ENCODE measurements around the gene LAMC2.
A peak's percentile ranks its signal among the peaks of the same experiment; 100 is the strongest.

Gene LAMC2

GRCh38 chr1:183287191-183287675 lies 101.2 kb downstream of the LAMC2 start:
- DNase-seq (ENCODE audit: low spot score), result peak; percentile 94

GRCh38 chr1:183288583-183288982 lies 102.5 kb downstream of the LAMC2 start:
- no peak for DNase-seq (ENCODE audit: low spot score)

DNA sequence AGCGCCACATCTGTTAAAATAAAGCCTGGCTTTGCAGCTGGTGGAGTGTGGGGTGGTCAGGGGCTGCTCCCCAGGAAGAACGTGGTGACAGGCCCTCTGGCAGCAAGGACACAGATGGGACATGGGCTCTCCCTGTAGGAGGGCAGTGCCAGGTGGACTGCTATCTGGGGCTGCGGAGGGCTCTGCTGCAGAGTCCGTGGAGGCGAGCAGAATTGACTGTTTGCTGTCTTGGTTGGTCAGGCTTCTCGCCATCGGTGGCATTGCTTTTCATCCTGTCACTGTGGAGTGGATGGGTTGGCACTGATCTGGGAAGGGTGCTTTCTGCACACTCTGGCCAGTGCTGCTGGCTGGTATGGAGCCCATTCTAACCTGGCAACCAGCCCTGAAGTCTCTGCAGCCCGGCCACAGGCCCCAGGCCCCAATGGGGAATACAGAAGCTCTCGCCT lies 103.0 kb downstream of the LAMC2 start:
- peak; percentile 54 for DNase-seq (ENCODE audit: low spot score)

- DNase-seq (ENCODE audit: low spot score), result no peak
Measured at GRCh38 chr1:183290628-183291027, 104.6 kb downstream of the LAMC2 start.

GRCh38 chr1:183291216-183291762 lies 105.2 kb downstream of the LAMC2 start:
- no peak for DNase-seq (ENCODE audit: low spot score)

- DNase-seq (ENCODE audit: low spot score), result no peak
Measured at GRCh38 chr1:183291802-183292514, 105.9 kb downstream of the LAMC2 start.

- DNase-seq (ENCODE audit: low spot score), result no peak
Measured at GRCh38 chr1:183293241-183293640, 107.2 kb downstream of the LAMC2 start.

DNA sequence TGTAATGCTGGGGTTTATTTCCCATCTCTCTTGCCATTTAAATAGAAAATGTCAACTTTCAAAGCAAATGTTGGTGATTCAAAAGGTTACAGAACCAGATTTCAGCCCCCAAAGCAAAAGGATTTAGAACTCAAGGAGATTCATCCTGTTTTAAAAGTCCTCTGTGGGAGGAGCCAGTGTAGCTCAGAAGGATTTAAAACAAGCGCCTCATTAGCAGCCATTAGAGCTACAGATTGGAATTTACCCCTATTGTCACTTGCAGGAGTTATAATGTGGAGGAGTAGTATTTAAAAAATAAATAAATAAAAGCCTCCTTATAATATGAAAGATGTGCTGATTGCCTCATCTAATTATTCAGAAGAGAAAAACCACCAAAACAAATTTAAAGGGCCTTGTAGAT lies 107.8 kb downstream of the LAMC2 start:
- DNase-seq (ENCODE audit: low spot score), result no peak

All from cerebellar cortex (tissue), 1 donor.